ENCODE data around the gene TMEM202. TPM values are rescaled to one million over a fixed set of nuclear protein-coding genes. Genes with fewer than 3 reads are reported as not detected.

The TMEM202 gene
- total and polyA plus RNA-seq, 2 of the 13 experiments (the other 11 are each of a cell fraction or from before 2014, with no cell fraction given) = not detected

GRCh38 chr15:72415304-72415703, 17.2 kb downstream of the TMEM202 start (continued):
- peak; percentile 36 for TF ChIP-seq SAP130 (CRISPR knock-in tag; IDR thresholded peaks at IDR 0.05; ENCODE audit: low read depth)
- no peak for TF ChIP-seq HNF1A (IDR thresholded peaks at IDR 0.05; ENCODE audit: low read depth)
- no peak for TF ChIP-seq HNF1A (CRISPR knock-in tag; IDR thresholded peaks at IDR 0.05; ENCODE audit: borderline replicate concordance)
- no peak for TF ChIP-seq ZNF121 (CRISPR knock-in tag; IDR thresholded peaks at IDR 0.05)
- TF ChIP-seq KIAA2018 (CRISPR knock-in tag; IDR thresholded peaks at IDR 0.05; ENCODE audit: borderline replicate concordance) = no peak
- TF ChIP-seq AHDC1 (CRISPR knock-in tag; IDR thresholded peaks at IDR 0.05; ENCODE audit: borderline replicate concordance) = peak; percentile 27; the same call in 1 of the 2 replicates
- TF ChIP-seq ZNF232 (CRISPR knock-in tag; IDR thresholded peaks at IDR 0.05; ENCODE audit: borderline replicate concordance) = no peak
- TF ChIP-seq EZH2 (conservative IDR thresholded peaks at IDR 0.05; ENCODE audit: low read depth, low read length) = no peak
- TF ChIP-seq, protein P1, sequence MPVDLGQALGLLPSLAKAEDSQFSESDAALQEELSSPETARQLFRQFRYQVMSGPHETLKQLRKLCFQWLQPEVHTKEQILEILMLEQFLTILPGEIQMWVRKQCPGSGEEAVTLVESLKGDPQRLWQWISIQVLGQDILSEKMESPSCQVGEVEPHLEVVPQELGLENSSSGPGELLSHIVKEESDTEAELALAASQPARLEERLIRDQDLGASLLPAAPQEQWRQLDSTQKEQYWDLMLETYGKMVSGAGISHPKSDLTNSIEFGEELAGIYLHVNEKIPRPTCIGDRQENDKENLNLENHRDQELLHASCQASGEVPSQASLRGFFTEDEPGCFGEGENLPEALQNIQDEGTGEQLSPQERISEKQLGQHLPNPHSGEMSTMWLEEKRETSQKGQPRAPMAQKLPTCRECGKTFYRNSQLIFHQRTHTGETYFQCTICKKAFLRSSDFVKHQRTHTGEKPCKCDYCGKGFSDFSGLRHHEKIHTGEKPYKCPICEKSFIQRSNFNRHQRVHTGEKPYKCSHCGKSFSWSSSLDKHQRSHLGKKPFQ (CRISPR knock-in tag; IDR thresholded peaks at IDR 0.05; ENCODE audit: insufficient replicate concordance) = no peak

All from HepG2 (cell line).